Non-pigmented ciliary epithelial cell (primary cell): ENCODE data around the gene TSSK1B.
"Not testable (repeated sequence)": the region's sequence is repeated elsewhere in the genome, so short reads cannot be mapped to it uniquely, and the experiment has no call there.

ENCODE experiments used
- DNase-seq: peaks from one replicate; pipeline ENCODE4 v3.0.0-alpha.2; 2010; ENCODE audit warnings: low read depth

TSSK1B gene

GRCh38 chr5:113434889-113435288 lies at the start of gene TSSK1B:
TSS of gene TSSK1B (minus strand) at chr5:113434989. CDS start at chr5:113434839, 150 bp downstream.
- DNase-seq: no peak

GRCh38 chr5:113480243-113480642 lies 45.5 kb upstream of the TSSK1B start:
- DNase-seq: no peak

- no peak for DNase-seq
Observed at GRCh38 chr5:113478691-113479090, 43.9 kb upstream of the TSSK1B start.

- DNase-seq: no peak
Observed at GRCh38 chr5:113474100-113474728, 39.4 kb upstream of the TSSK1B start.

GRCh38 chr5:113463032-113463431 lies 28.2 kb upstream of the TSSK1B start:
- DNase-seq: no peak

GRCh38 chr5:113457106-113457505 lies 22.3 kb upstream of the TSSK1B start:
- DNase-seq: not testable (repeated sequence)

GRCh38 chr5:113452941-113453340 lies 18.2 kb upstream of the TSSK1B start:
- no peak for DNase-seq

GRCh38 chr5:113451797-113452196 lies 17.0 kb upstream of the TSSK1B start:
- DNase-seq: no peak

GRCh38 chr5:113450929-113451328 lies 16.1 kb upstream of the TSSK1B start:
- no peak for DNase-seq

GRCh38 chr5:113450462-113450861 lies 15.7 kb upstream of the TSSK1B start:
- no peak for DNase-seq

GRCh38 chr5:113448252-113448651 lies 13.5 kb upstream of the TSSK1B start:
- no peak for DNase-seq

- DNase-seq: no peak
Observed at GRCh38 chr5:113447498-113448050, 12.8 kb upstream of the TSSK1B start.

- no peak for DNase-seq
Observed at GRCh38 chr5:113446358-113446927, 11.7 kb upstream of the TSSK1B start.

GRCh38 chr5:113437111-113437510 lies 2.3 kb upstream of the TSSK1B start:
- DNase-seq: no peak

GRCh38 chr5:113435575-113435974 lies 786 bp upstream of the TSSK1B start:
- DNase-seq: no peak

GRCh38 chr5:113433862-113434612 lies 752 bp downstream of the TSSK1B start:
- no peak for DNase-seq

- DNase-seq: no peak
Observed at GRCh38 chr5:113433071-113433470, 1.7 kb downstream of the TSSK1B start.

- no peak for DNase-seq
Observed at GRCh38 chr5:113427871-113428574, 6.8 kb downstream of the TSSK1B start.

GRCh38 chr5:113425909-113426308 lies 8.9 kb downstream of the TSSK1B start:
- DNase-seq: no peak

- no peak for DNase-seq
Observed at GRCh38 chr5:113421693-113422092, 13.1 kb downstream of the TSSK1B start.

- no peak for DNase-seq
Observed at GRCh38 chr5:113405530-113405929, 29.3 kb downstream of the TSSK1B start.

GRCh38 chr5:113404269-113404668 lies 30.5 kb downstream of the TSSK1B start:
- DNase-seq: no peak
